ENCODE results near the gene SHISA9. TPM values are rescaled to one million over a fixed set of nuclear protein-coding genes. Genes with fewer than 3 reads are reported as not detected.

Gene SHISA9
- total RNA-seq, 1 experiment from 2014 or later: 0.06 TPM

DNA sequence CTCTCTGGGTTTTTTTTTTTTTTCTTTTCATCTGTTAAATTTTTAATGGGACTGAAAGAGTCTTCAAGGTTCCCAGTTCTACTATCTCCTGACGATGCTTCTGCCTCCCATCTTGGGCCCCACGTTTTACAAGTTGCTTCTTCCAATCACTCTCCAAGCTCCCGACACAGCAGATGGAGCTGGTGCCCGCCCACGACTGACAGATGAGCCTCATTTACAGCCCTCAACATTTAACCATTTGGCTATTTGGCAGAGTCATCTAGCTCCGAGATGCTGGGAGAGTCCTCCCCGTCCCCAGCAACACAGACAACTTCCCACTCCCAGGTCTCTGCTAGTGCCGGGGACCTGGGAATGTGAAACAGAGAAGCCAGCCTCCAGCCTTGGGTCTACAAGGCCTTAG is 276.9 kb downstream of the SHISA9 start:
- no peak for DNase-seq (ENCODE audit: low spot score)

GRCh38 chr16:13181432-13181831 is 280.0 kb downstream of the SHISA9 start:
- no peak for DNase-seq (ENCODE audit: low spot score)

DNA sequence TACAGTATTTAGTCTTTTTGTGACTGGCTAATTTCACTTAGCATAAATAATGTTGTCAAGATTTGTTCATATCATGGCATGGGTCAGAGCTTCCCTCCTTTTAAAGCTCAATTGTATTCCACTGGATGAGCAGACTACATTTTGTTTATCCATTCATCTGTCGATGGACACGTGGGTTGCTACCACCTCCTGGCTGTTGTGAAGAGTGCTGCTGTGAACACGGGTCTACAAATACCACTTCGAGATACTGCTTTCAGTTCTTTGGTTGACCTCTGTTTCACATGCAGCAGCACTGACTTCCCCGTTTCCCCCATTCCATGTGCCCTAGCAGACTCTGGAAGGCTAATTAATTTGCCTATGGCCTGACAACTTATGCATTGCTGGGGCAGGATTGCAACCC is 285.4 kb downstream of the SHISA9 start:
- no peak for DNase-seq (ENCODE audit: low spot score)

- no peak for DNase-seq (ENCODE audit: low spot score)
These were observed 287.9 kb downstream of the SHISA9 start for GRCh38 chr16:13189250-13189649.

- no peak for DNase-seq (ENCODE audit: low spot score)
These were observed 292.3 kb downstream of the SHISA9 start for GRCh38 chr16:13193721-13194120.

DNA sequence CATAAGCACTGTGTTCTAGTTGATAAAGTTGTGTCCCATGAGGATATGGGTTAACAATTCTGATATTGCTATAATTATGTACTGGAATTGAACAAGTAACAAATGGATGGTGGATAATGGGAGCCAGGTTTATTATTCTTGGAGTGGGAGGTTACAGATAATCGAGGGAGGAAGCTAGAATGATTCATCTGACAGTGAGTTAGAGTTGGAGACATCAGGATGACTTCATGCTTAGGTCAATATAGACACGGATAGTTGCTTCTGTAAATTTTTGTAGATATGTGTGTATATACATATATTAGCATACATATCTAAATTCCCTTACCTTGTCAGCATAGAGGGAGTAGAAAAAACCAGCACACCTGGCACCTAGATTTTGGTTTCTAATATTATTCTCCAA is 293.4 kb downstream of the SHISA9 start:
- no peak for DNase-seq (ENCODE audit: low spot score)

GRCh38 chr16:13203725-13204124 is 302.3 kb downstream of the SHISA9 start:
- DNase-seq (ENCODE audit: low spot score): no peak

- no peak for DNase-seq (ENCODE audit: low spot score)
These were observed 304.0 kb downstream of the SHISA9 start for GRCh38 chr16:13205352-13205751.

DNA sequence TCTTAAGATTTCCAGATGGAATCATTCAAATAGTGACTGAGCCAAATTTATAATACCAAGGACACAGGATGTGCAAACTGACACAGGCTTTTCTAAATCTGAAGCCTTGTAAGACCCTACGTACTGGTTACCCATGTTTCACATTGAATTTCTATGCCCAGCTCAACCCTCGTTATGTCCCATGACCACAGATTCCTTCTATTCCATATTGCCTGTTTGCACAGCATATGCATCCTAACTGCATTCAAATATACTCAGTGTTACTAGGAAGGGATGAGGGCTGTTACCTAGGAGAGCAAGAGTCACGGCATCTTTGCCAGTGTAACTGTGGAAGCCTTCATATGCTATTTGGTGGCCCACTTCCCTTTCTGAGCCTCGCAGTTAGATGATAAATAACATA is 305.2 kb downstream of the SHISA9 start:
- DNase-seq (ENCODE audit: low spot score): no peak

- DNase-seq (ENCODE audit: low spot score): no peak
These were observed 305.8 kb downstream of the SHISA9 start for GRCh38 chr16:13207151-13207550.

- no peak for DNase-seq (ENCODE audit: low spot score)
These were observed 322.3 kb downstream of the SHISA9 start for GRCh38 chr16:13223666-13224065.

DNA sequence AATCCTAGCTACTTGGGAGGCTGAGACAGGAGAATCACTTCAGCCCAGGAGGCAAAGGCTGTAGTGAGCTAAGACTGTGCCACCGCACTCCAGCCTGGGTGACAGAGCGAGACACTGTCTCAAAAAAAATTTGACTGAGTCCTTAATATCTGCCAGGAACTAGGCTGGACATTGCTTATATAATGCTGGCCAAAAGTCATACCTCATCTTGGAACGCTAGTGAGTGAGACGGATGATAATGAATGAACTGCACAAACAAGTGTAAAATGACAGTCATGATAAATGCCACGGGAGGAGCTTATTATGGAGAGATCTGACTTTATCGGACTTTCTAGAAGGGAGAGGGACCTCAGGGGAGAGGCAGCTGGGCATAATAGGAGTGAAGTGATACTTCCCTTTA is 327.6 kb downstream of the SHISA9 start:
- no peak for DNase-seq (ENCODE audit: low spot score)

DNA sequence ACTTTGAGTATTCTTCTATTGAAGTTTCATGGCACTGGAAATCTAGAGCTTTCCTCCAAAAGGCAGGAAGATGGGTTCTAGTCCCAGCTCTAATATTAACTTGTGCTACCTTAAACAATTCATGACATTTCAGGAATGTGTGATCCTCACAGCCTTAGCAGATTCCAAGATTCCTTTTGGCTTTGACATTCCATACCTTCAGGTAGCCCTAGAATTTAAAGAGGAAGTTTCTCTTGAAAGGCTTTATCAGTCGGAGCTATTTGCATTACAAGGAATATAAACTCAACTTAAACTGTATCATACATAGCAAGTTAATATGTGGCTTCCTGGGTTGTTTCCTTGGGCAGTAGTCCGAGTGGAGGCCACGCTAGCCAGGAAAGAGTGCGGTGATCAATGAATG is 330.0 kb downstream of the SHISA9 start:
- no peak for DNase-seq (ENCODE audit: low spot score)

- no peak for DNase-seq (ENCODE audit: low spot score)
These were observed 333.6 kb downstream of the SHISA9 start for GRCh38 chr16:13234999-13235398.

- DNase-seq (ENCODE audit: low spot score): no peak
These were observed 334.9 kb downstream of the SHISA9 start for GRCh38 chr16:13236308-13236707.

DNA sequence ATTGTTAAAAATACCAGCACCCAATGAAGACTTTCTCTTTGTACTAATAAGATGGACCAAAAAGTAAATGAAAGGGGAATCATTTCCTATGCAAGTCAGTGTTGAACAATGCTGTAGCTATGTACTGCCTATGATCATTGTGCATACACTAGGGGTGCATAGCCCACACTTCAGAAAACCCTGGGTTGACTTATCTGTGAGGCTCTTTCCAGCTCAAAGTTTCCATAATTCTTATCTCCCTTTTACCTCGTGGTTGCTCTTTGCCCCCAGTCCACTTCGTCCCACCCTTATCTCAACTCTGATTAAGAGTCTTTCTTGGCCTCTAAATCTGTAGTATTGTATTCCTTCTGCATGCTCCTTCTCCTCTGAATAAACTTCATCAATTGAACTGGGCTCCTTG is 336.8 kb downstream of the SHISA9 start:
- DNase-seq (ENCODE audit: low spot score): no peak

- DNase-seq (ENCODE audit: low spot score): no peak
These were observed 340.8 kb downstream of the SHISA9 start for GRCh38 chr16:13242201-13242600.

DNA sequence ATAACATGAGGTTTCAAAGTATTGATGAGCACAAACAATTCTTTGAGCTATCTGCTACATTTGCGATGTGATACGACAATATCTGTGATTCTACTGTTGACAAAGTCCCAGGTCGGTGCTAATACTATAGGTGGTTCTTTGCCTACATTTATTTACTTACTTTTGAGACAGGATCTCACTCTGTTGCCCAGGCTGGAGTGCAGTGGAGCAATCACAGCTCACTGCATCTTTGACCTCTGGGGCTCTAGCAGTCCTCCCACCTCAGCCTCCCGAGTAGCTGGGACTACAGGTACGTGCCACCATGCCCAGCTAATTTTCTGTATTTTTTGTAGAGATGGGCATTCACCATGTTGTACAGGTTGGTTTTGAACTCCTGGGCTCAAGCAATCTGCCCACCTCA is 343.4 kb downstream of the SHISA9 start:
- no peak for DNase-seq (ENCODE audit: low spot score)

DNA sequence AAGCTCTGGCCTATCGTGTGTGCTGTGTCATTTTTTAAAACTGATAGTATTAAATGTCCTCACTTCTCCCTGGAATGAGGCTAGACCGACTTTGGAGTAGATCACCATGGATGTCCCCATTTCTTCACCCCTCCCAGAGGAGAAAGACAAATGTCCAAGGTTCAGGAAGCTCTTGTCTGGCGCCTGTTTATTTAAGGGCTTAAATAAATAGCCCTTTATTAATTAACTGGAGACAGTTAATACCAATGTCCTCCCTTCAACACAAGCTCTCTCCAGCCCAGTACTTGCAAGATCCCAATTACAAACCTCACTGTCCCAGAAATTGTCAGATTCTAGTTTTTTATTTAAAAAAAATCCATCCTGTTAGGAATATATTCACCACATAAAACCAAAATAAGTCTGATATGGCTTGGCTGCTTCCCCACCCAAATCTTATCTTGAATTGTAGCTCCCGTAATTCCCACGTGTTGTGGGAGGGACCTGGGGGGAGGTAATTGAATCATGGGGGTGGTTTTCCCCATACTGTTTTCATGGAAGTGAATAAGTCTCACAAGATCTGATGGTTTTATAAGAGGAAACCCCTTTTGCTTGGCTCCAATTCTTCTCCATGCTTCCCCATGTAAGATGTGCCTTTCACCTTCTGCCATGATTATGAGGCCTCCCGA is 344.4 kb downstream of the SHISA9 start:
- DNase-seq (ENCODE audit: low spot score): no peak

GRCh38 chr16:13254998-13255614 is 353.7 kb downstream of the SHISA9 start:
- DNase-seq (ENCODE audit: low spot score): no peak

GRCh38 chr16:13262270-13263090 is 361.1 kb downstream of the SHISA9 start:
- no peak for DNase-seq (ENCODE audit: low spot score)

DNA sequence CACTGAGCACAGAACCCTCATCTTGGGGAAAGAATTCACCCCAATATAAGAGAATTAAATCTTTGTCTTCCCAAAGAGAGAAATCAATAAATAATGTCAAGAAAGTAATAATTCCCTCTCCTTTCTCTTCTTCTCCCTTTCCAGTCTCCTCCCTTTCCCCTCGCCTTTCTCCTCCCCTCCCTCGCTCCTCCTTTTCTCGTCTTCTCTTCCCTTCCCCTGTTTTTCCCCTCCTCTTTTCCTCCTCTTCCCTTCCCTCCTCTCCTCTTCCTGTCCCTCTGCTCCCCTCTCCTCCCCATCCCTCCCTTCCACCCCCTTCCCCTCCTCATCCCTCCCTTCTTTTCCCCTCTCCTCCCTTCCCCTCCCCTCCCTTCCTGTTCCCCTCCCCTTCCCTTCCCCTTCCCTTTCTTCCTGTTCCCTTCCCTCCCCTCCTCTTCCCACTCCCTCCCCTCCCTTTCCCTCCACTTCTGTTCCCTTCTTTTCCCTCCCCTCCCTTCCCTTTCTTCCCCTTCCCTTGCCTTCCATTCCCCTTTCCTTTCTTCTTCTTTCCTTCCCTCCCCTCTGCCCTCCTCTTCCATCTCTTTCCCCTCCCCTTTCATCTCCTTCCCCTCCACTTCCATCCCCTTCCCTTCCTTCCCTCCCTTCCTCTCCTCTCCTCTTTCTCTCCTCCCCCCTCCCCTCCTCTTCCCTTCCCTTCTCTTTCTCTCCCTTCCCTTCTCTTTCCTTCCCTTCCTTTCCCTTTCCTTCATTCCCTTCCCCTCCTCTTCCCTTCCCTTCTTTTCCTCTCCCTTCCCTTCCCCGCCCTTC is 363.6 kb downstream of the SHISA9 start:
- DNase-seq (ENCODE audit: low spot score): no peak
